Urinary bladder (tissue), 4 donors: ENCODE measurements around the gene UFD1. TPM values are rescaled to one million over a fixed set of nuclear protein-coding genes. Genes with fewer than 3 reads are reported as not detected.

Experiments used
- DNase-seq: peaks from one replicate; pipeline ENCODE4 v3.0.0-alpha.2; 2015; ENCODE audit errors: extremely low spot score
- H3K27ac ChIP-seq: one replicate; pipeline ENCODE4 v1.5.1; 2013; ENCODE audit warnings: low read depth, mild to moderate bottlenecking, moderate library complexity
- H3K36me3 ChIP-seq: one replicate; pipeline ENCODE4 v1.6.1; 2013; ENCODE audit warnings: mild to moderate bottlenecking, moderate library complexity; ENCODE audit not compliant: insufficient read depth
- H3K4me1 ChIP-seq: one replicate; pipeline ENCODE4 v1.6.1; 2013; ENCODE audit warnings: mild to moderate bottlenecking, moderate library complexity; ENCODE audit not compliant: insufficient read depth
- H3K4me3 ChIP-seq: one replicate; pipeline ENCODE4 v1.5.1; 2013; ENCODE audit warnings: low read depth, low read length
- WGBS: extraction: QIAGEN DNeasy Blood & Tissue Kit; methylation state at CpG from one replicate; pipeline ENCODE4 v1.1.7; 2013; 5-methylcytosine and 5-hydroxymethylcytosine counted together
- polyA plus RNA-seq: library from polyadenylated mRNA; stranded (reverse); fragments of 200-250 nt; gene quantifications from one replicate; pipeline ENCODE4 v1.2.3, GENCODE V29; 2013
- total RNA-seq: library from RNA; depleted of rRNA; stranded (reverse); fragments of >200 nt; gene quantifications from one replicate; pipeline ENCODE4 v1.2.3, GENCODE V29; 2014
- donor health status: healthy with polysubstance abuse.
- donor health status: healthy.

The UFD1 gene
- total and polyA plus RNA-seq, 2 donors = 32.6 to 69.8 TPM

GRCh38 chr22:19400881-19401280 lies 78.1 kb downstream of the UFD1 start:
- Histone ChIP-seq H3K36me3 (peaks cover 4% of the 10 kb centered on the region), H3K4me1 (no peaks in the 10 kb centered on the region), H3K27ac (no peak overlapping the region), H3K4me3 (no peak overlapping the region)
- no peak for DNase-seq
- WGBS = 94% methylated on average over 6 of the region's 6 CpGs

Other genes with a start within 250 kb of the UFD1 start
- 7.0 TPM for gene CLTCL1, start 187.5 kb downstream of the UFD1 start, total RNA-seq
- 6.0 TPM for gene CLTCL1, start 187.5 kb downstream of the UFD1 start, polyA plus RNA-seq
- 8.7 TPM for gene HIRA, start 47.5 kb downstream of the UFD1 start, total RNA-seq
- 21.9 TPM for gene HIRA, start 47.5 kb downstream of the UFD1 start, polyA plus RNA-seq
- gene MRPL40, start 46.6 kb downstream of the UFD1 start, total RNA-seq = 17.4 TPM
- 33.3 TPM for gene MRPL40, start 46.6 kb downstream of the UFD1 start, polyA plus RNA-seq
- gene C22orf39, start 31.5 kb downstream of the UFD1 start, total RNA-seq = 34.2 TPM
- 75.0 TPM for gene C22orf39, start 31.5 kb downstream of the UFD1 start, polyA plus RNA-seq
- gene CDC45, start 727 bp upstream of the UFD1 start, total RNA-seq = 4.0 TPM
- 0.34 TPM for gene CDC45, start 727 bp upstream of the UFD1 start, polyA plus RNA-seq
- gene CLDN5, start 45.2 kb upstream of the UFD1 start, total RNA-seq = 49.3 TPM
- gene CLDN5, start 45.2 kb upstream of the UFD1 start, polyA plus RNA-seq = 148 TPM
- 25.6 TPM for gene SEPTIN5, start 235.3 kb upstream of the UFD1 start, total RNA-seq
- 20.9 TPM for gene SEPTIN5, start 235.3 kb upstream of the UFD1 start, polyA plus RNA-seq
- gene GP1BB, start 244.3 kb upstream of the UFD1 start, total RNA-seq = 1.6 TPM
- gene GP1BB, start 244.3 kb upstream of the UFD1 start, polyA plus RNA-seq = 2.2 TPM